ENCODE measurements around the gene MMEL1. TPM values are rescaled to one million over a fixed set of nuclear protein-coding genes. Genes with fewer than 3 reads are reported as not detected.

Gene MMEL1
- total RNA-seq, 2 donors from 2014 or later, result not detected

DNA sequence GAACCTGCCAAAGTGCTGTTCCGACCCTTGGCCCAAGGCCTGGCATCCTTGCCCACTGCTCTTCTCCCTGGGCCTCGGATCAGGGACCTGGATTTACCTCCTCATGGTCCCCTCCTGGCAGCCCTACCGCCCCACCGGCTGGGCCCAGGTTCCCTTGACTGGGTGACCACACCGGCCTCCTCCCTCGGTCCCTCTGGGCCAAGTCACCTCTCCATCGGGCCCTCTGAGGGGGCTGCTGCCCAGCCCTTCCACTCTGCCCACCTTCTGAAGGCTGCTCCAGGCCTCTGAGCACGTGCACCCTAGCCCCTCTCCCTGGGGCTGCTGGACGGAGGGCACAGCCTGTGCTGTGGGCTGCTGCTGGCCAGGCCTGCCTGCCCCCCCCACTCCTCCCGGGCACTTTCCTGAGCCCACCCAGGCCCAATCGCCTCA, 9.3 kb upstream of the MMEL1 start:
- peak overlapping the region in 1 of 4 donors; percentile 74 for H3K27ac ChIP-seq
- peak; percentile 2 for ATAC-seq
- no peaks in the 10 kb centered on the region for H3K36me3 ChIP-seq (replicated peaks in 1 of 2; ENCODE audit: insufficient read depth in 1 of 2, low read depth in 2 of 2)
- no peak for DNase-seq
- 16 to 26% methylated on average over 8 to 10 of the region's 11 CpGs for WGBS, 2 donors
- H3K27me3 ChIP-seq, result no peaks in the 10 kb centered on the region
- peaks cover 20% of the 10 kb centered on the region for H3K4me1 ChIP-seq
- H3K4me3 ChIP-seq, result peak overlapping the region; percentile 50 to 53
- TF ChIP-seq POLR2A (IDR thresholded peaks at IDR 0.05) (no peak), CTCF (IDR thresholded peaks at IDR 0.05) (no peak)
- peaks cover 0 to 4% (median 0%) of the 10 kb centered on the region in 3 donors for H3K9me3 ChIP-seq
- intact Hi-C loops (cut with DNase I), result no loop called here

GRCh38 chr1:2641381-2642130, 8.7 kb upstream of the MMEL1 start:
- WGBS, 2 donors, result 89% methylated on average over 32 of the region's 34 CpGs; no CpG with 5 or more reads in 1 of the 2 donors
- Histone ChIP-seq H3K27me3 (no peaks in the 10 kb centered on the region), H3K4me1 (peaks cover 20% of the 10 kb centered on the region), H3K9me3 (peaks cover 0 to 10% (median 0%) of the 10 kb centered on the region in 3 donors), H3K4me3 (no peak overlapping the region), H3K36me3 (replicated peaks in 1 of 2; ENCODE audit: insufficient read depth in 1 of 2, low read depth in 2 of 2) (no peaks in the 10 kb centered on the region), H3K27ac (no peak overlapping the region)
- ATAC-seq, result no peak
- intact Hi-C loops (cut with DNase I), result no loop called here
- TF ChIP-seq POLR2A (IDR thresholded peaks at IDR 0.05), result no peak
- no peak for DNase-seq

- ATAC-seq (no peak), DNase-seq (no peak)
- intact Hi-C loops (cut with DNase I), result no loop called here
- no peak overlapping the region for H3K4me3 ChIP-seq
- WGBS, 2 donors, result 60 to 83% methylated on average over 1 to 2 of the region's 3 CpGs
- no peak for TF ChIP-seq CTCF (IDR thresholded peaks at IDR 0.05)
- no peak overlapping the region for H3K27ac ChIP-seq
- no peaks in the 10 kb centered on the region for H3K36me3 ChIP-seq (replicated peaks in 1 of 2; ENCODE audit: insufficient read depth in 1 of 2, low read depth in 2 of 2)
- no peaks in the 10 kb centered on the region for H3K27me3 ChIP-seq
- H3K9me3 ChIP-seq, result peaks cover 0 to 12% (median 0%) of the 10 kb centered on the region in 3 donors
- peaks cover 20% of the 10 kb centered on the region for H3K4me1 ChIP-seq
Observed at GRCh38 chr1:2640626-2641025, 7.8 kb upstream of the MMEL1 start.

DNA sequence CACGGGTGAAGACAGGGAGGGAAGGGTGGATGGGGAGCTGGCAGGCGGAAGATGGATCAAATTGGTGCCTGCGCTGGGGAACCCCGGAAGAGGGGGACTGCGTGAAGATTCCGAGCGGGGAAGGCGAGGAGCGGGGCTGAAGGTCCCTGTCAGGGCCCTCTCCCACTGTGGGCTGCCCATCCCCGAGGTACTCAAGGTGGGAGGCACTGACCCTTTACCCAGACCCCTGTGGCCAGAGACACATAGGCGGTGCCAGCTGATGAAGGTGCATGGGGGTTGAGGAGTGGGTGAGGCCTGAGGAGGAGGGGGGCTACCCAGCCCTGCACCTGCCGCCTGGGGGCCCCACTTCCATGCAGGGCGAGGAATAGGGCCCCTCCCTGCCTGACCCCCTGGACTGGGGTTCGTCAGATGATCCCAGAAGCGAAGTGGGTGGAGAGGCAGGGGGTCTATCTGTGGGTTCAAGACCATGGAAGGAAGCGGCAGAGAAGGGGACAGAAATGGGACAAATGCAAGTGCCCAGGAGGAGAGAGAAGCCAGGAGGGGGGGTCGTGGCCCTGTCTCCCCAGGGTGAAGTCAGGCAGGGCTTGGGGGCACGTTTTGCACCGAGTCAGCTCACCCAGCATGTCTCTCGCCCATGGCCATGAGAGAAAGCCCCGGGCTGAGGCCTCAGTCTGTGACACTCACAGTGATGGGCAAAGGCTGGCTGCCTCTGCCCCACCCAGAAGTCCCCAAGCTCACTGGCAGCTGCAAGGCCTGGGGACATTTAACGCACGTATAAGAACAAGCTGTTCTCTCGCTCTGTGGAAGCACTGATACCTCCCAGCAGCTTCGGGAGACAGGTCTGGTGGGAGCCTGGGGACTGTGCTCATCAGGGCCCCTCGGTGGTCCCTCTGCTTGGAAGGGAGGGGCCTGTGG, 7.0 kb upstream of the MMEL1 start:
- TF ChIP-seq CTCF (IDR thresholded peaks at IDR 0.05) (no peak), POLR2A (IDR thresholded peaks at IDR 0.05) (no peak)
- Histone ChIP-seq H3K36me3 (replicated peaks in 1 of 2; ENCODE audit: insufficient read depth in 1 of 2, low read depth in 2 of 2) (no peaks in the 10 kb centered on the region), H3K27ac (no peak overlapping the region), H3K9me3 (peaks cover 0 to 12% (median 0%) of the 10 kb centered on the region in 3 donors), H3K4me1 (peaks cover 20% of the 10 kb centered on the region), H3K4me3 (no peak overlapping the region), H3K27me3 (no peaks in the 10 kb centered on the region)
- WGBS, 2 donors, result 68 to 73% methylated on average over 20 to 26 of the region's 26 CpGs
- intact Hi-C loops (cut with DNase I), result no loop called here
- DNase-seq (no peak), ATAC-seq (no peak)

DNA sequence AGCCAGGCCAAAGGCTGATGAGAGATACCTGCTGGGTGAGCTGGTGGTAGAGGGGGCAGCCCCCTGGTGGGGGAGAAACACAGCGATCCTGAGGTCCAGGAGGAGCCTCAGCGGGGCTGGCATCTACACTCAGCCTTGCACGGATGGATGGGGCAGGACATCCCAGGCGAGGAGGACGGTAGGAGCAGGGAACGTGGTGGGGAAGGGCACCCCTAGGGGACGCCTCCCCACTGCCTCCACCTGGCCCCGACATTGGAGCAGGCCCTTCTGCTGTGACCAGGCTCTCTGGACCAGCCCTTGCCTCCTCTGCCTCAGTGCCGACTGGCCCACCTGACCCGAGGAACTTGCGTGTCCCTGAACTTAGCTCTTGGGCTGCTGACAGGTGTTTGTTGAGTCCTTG, 6.4 kb upstream of the MMEL1 start:
- H3K4me3 ChIP-seq, result no peak overlapping the region
- no peaks in the 10 kb centered on the region for H3K27me3 ChIP-seq
- DNase-seq, result no peak
- H3K36me3 ChIP-seq (replicated peaks in 1 of 2; ENCODE audit: insufficient read depth in 1 of 2, low read depth in 2 of 2), result no peaks in the 10 kb centered on the region
- peaks cover 20% of the 10 kb centered on the region for H3K4me1 ChIP-seq
- intact Hi-C loops (cut with DNase I), result no loop called here
- WGBS, 2 donors, result 26 to 41% methylated on average over 5 to 11 of the region's 11 CpGs
- TF ChIP-seq POLR2A (IDR thresholded peaks at IDR 0.05), result no peak
- TF ChIP-seq CTCF (IDR thresholded peaks at IDR 0.05), result no peak
- H3K9me3 ChIP-seq, result peaks cover 0 to 12% (median 0%) of the 10 kb centered on the region in 3 donors
- no peak overlapping the region for H3K27ac ChIP-seq
- no peak for ATAC-seq

Measured in body of pancreas (tissue), 4 donors.